Measurements from ENCODE around the gene CEP85. TPM values are rescaled to one million over a fixed set of nuclear protein-coding genes. Genes with fewer than 3 reads are reported as not detected.

The CEP85 gene
- total RNA-seq, 6 experiments from 2014 or later: 4.9 to 8.6 (median 8.4) TPM

- no peak overlapping the region for H3K4me3 Mint-ChIP-seq
- H3K36me3 Mint-ChIP-seq (ENCODE audit: low read depth): no peaks in the 10 kb centered on the region
- TF ChIP-seq, protein P1, sequence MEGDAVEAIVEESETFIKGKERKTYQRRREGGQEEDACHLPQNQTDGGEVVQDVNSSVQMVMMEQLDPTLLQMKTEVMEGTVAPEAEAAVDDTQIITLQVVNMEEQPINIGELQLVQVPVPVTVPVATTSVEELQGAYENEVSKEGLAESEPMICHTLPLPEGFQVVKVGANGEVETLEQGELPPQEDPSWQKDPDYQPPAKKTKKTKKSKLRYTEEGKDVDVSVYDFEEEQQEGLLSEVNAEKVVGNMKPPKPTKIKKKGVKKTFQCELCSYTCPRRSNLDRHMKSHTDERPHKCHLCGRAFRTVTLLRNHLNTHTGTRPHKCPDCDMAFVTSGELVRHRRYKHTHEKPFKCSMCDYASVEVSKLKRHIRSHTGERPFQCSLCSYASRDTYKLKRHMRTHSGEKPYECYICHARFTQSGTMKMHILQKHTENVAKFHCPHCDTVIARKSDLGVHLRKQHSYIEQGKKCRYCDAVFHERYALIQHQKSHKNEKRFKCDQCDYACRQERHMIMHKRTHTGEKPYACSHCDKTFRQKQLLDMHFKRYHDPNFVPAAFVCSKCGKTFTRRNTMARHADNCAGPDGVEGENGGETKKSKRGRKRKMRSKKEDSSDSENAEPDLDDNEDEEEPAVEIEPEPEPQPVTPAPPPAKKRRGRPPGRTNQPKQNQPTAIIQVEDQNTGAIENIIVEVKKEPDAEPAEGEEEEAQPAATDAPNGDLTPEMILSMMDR (IDR thresholded peaks at IDR 0.05): no peak
- H3K27me3 Mint-ChIP-seq (ENCODE audit: insufficient read depth): peaks cover 30% of the 10 kb centered on the region
- peaks cover 15% of the 10 kb centered on the region for H3K4me1 Mint-ChIP-seq (ENCODE audit: low read depth)
- DNase-seq: no peak
- no peaks in the 10 kb centered on the region for H3K9me3 Mint-ChIP-seq
- H3K27ac Mint-ChIP-seq: no peak overlapping the region
Measured at GRCh38 chr1:26197813-26198212, 36.2 kb upstream of the CEP85 start.

DNA sequence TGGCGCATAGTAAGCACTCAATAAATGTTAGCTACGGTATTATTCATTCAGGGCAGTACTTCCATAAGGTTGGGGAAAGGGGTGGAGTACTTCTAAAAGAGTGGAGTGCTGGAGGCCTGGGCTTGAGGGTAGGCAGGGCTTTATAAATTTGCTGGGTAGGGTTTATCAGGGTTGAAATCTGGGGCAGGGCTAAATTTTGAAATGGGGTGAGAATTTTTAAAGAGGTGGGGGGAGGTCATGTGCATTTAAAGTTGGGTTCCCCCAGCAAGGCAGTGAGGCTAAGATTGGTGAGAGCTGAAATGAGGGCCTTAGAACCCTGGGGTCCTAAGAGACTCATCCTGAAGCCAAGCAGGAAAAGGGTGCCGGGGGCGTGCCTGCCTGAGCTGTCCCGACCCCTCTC, 33.6 kb upstream of the CEP85 start:
- no peak for DNase-seq
- Mint-ChIP-seq H3K27ac (no peak overlapping the region), H3K4me3 (no peak overlapping the region), H3K36me3 (ENCODE audit: low read depth) (no peaks in the 10 kb centered on the region), H3K27me3 (ENCODE audit: insufficient read depth) (peaks cover 36% of the 10 kb centered on the region), H3K9me3 (no peaks in the 10 kb centered on the region), H3K4me1 (ENCODE audit: low read depth) (peaks cover 15% of the 10 kb centered on the region)
- TF ChIP-seq, protein P1 (IDR thresholded peaks at IDR 0.05): no peak

- Mint-ChIP-seq H3K27me3 (ENCODE audit: insufficient read depth) (peaks cover 36% of the 10 kb centered on the region), H3K9me3 (no peaks in the 10 kb centered on the region), H3K4me3 (no peak overlapping the region), H3K27ac (no peak overlapping the region), H3K4me1 (ENCODE audit: low read depth) (peaks cover 15% of the 10 kb centered on the region), H3K36me3 (ENCODE audit: low read depth) (no peaks in the 10 kb centered on the region)
- no peak for DNase-seq
- TF ChIP-seq, protein P1 (IDR thresholded peaks at IDR 0.05): no peak
Measured at GRCh38 chr1:26203642-26204318, 30.2 kb upstream of the CEP85 start.

GRCh38 chr1:26210147-26210870, 23.7 kb upstream of the CEP85 start:
- H3K9me3 Mint-ChIP-seq: no peaks in the 10 kb centered on the region
- DNase-seq: no peak
- H3K4me1 Mint-ChIP-seq (ENCODE audit: low read depth): no peaks in the 10 kb centered on the region
- H3K4me3 Mint-ChIP-seq: no peak overlapping the region
- H3K27ac Mint-ChIP-seq: no peak overlapping the region
- H3K36me3 Mint-ChIP-seq (ENCODE audit: low read depth): no peaks in the 10 kb centered on the region
- peaks cover 21% of the 10 kb centered on the region for H3K27me3 Mint-ChIP-seq (ENCODE audit: insufficient read depth)
- TF ChIP-seq, protein P1 (IDR thresholded peaks at IDR 0.05): no peak

GRCh38 chr1:26212726-26213125, 21.3 kb upstream of the CEP85 start:
- H3K36me3 Mint-ChIP-seq (ENCODE audit: low read depth): no peaks in the 10 kb centered on the region
- H3K4me1 Mint-ChIP-seq (ENCODE audit: low read depth): no peaks in the 10 kb centered on the region
- H3K27ac Mint-ChIP-seq: no peak overlapping the region
- no peak for DNase-seq
- H3K4me3 Mint-ChIP-seq: no peak overlapping the region
- H3K27me3 Mint-ChIP-seq (ENCODE audit: insufficient read depth): peaks cover 26% of the 10 kb centered on the region
- TF ChIP-seq, protein P1 (IDR thresholded peaks at IDR 0.05): no peak
- no peaks in the 10 kb centered on the region for H3K9me3 Mint-ChIP-seq
